GM19193 (cell line): ENCODE data around the gene ABLIM3.

Source experiments
- POLR2A ChIP-seq: IDR thresholded peaks from 4 replicates; pipeline ENCODE4 v1.6.1; 2011; ENCODE audit not compliant: insufficient read depth, insufficient read length; ENCODE audit errors: extremely low read depth

The ABLIM3 gene

DNA sequence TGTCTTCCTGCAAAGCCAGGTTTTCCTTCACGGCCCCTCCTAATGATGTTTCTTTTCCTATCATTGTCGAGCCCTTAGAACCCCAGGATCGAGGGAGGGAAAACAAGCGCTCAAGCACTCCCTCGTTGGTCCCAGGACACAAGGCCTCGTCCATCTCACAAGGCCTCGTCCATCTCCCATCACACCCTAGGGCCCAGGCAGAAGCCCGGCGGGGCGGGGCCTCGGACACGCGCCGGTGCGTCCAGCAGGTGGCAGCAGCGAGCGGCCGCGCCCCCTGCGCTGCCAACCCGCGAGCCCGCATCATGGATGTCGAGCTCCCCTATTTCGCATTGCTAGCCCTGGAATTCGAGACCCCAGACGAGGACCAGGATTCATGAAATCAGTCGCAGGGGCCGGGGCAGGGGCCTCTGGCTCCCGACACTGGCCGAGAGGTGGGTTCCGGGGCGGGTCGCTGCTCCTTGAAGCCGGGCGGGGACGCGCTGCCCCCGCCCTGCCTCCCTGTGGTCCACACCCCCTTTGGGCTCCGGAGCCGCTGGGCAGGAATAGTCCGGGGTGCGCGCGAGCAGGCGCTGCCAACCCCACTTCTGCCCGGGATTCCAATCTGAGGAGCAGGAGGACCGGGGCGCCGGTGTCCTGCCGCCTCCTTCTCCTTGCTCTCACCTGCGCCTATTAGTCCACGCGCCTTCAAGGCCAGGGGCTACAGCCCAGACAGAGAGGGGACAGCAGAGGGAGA is at the start of gene ABLIM3:
TSS of gene ABLIM3 (plus strand) at position 270 of the 733 bp plus-strand sequence. CDS start 603 bp downstream, outside the sequence.
- no peak for TF ChIP-seq POLR2A

GRCh38 chr5:149093625-149094024 is 47.7 kb upstream of the ABLIM3 start:
- no peak for TF ChIP-seq POLR2A

GRCh38 chr5:149094996-149095395 is 46.3 kb upstream of the ABLIM3 start:
- TF ChIP-seq POLR2A, result no peak

- no peak for TF ChIP-seq POLR2A
These were observed 41.4 kb upstream of the ABLIM3 start for GRCh38 chr5:149099920-149100319.

- no peak for TF ChIP-seq POLR2A
These were observed 41.0 kb upstream of the ABLIM3 start for GRCh38 chr5:149100331-149100730.

GRCh38 chr5:149108651-149109280 is 32.5 kb upstream of the ABLIM3 start:
- TF ChIP-seq POLR2A, result no peak

DNA sequence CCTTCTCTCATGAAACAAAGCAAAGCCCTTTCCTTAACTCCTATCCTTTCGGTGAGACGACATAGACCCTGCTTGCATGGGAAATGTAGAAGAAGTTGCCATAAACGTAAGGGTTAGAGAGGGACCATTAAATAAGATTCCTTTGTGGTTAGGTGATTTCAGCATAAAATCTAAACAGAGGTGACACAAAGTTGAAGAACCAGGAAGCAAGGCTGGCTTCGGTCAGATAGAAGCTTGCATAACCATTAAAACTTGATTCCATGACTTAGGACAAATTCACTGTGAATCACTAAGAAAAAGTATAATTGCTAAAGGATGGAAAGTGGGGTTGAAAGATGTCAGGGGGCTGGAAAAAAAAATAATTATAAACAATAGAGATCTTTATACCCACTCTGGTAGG is 30.9 kb upstream of the ABLIM3 start:
- no peak for TF ChIP-seq POLR2A

DNA sequence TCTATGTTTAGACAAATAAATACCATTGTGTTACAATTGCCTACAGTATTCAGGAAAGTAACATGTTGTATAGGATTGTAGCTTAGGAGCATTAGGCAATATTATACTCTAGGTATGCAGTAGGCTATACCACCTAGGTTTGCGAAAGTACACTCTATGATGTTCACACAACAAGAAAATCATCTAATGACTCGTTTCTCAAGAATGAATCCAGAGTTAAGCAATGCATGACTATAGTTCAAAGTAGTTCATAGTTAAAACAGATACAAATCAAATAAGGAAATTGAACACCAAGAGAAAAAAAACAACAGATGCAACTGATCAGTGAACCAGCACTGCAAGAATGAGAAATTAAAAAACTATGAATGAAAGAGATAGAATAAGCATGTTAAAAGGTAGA is 27.6 kb upstream of the ABLIM3 start:
- no peak for TF ChIP-seq POLR2A

DNA sequence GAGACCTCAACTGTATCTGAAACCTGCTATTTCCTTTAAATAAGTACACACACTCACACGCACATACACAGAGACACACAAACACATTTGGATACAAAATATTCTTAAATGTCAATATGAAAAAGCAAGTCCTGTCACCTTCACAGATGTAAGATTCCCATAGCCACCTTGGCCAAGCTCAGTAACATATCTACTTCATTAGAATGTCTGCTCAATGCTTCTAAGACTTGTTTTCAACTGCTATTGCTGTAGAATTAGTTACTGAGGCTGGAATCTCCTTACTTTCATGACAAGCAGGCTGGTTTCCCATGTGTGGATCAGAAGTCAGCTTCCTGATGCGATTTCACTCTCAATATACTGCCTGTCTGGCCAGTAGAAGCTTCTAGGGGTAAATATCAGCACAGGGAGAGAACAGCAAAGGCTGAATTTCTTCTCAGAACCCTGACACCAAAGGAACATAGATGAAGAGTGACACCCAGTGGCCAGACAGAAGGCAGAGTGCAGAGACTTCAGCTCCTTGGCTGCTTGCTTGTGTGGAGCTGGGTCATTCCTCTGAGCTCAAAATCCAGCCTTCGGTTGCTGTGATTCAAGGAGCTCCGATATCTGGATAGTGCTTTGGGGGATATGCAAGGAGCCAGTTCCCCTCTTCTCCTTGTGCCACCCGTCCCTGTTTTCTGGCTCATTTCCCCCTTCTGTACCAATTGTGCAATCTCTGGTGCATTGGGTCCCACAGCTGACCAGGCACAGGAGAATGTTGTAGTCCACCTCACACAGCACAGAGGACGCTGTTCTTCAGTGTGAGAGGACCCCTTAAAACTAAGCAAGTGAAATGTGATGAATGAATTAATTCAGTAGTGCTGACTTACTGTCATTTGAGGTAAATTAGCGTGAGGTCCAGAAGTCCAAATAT is 26.6 kb upstream of the ABLIM3 start:
- no peak for TF ChIP-seq POLR2A

DNA sequence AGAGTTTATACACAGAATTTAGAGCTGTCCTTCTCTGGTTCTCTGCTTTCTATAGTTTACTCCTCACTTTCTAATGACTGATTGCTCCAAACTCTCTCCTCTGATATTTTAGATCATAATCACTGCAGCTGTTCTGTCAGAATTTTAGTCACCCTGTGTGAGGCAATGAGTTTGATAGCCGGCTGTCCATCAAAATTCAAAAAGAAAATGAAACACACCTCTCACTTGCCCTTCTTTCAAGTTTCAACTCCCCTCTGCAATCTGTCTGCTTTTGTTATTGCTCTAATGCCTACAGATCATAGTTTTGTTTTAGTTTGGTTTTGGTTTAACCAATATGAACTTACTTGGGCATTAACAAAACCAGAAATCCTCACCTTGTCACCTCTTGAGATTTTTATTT is 23.3 kb upstream of the ABLIM3 start:
- no peak for TF ChIP-seq POLR2A

DNA sequence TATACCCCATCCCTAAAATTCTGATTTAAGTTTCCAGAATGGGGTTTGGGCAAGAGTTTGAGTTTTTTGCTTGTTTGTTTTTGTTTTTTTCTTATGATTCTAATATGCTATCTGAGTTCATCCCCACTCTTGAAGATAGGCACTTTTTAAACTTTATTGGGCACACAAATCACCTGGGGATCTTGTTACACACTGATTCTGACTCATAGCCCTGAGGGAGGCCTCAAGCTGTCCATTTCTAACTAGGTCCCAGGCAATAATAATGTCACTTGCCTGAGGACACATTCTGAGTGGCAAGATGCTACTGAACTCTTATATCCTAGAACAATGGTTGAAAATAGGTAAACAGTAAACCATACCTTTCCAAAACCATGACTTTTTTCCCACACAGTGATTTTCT is 22.8 kb upstream of the ABLIM3 start:
- no peak for TF ChIP-seq POLR2A

DNA sequence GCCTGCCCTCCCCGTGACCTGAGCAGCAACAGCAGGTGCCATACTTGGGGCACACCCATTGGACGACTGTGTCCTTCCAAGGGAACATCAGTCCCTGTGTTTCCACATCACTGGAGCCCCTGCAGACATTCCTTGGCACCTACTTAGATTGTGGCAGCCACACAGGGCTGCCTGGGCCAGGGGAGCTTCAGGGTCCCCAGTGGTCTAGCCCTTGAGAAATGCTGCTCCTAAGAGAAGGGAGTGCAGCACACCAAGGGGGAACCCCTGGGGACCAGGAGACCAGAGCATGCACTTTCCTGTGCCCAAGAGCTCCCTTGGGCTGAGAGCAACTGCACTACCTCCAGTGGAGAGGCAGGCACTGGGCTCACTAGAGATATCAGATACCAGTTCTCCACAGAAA is 20.1 kb upstream of the ABLIM3 start:
- TF ChIP-seq POLR2A, result no peak

DNA sequence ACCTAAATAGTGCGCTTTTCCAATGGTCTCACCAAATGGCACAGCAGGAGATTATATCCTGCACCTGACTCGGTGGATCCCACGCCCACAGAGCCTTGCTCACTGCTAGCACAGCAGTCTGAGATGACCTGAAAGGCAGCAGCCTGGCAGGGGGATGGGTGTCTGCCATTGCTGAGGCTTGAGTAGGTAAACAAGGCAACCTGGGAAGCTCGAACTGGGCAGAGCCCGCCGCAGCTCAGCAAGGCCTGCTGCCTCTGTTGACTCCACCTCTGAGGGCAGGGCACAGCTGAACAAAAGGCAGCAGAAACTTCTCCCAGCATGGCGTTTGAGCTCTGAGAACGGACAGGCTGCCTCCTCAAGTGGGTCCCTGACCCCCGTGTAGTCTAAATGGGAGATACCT is 18.1 kb upstream of the ABLIM3 start:
- TF ChIP-seq POLR2A, result no peak

GRCh38 chr5:149125386-149125891 is 15.9 kb upstream of the ABLIM3 start:
- no peak for TF ChIP-seq POLR2A

GRCh38 chr5:149126906-149127305 is 14.4 kb upstream of the ABLIM3 start:
- TF ChIP-seq POLR2A, result no peak
